GM18873 (cell line): ENCODE results near the gene F11R.
"Not testable (repeated sequence)": the region's sequence is repeated elsewhere in the genome, so short reads cannot be mapped to it uniquely, and the experiment has no call there.

Source experiments
- ATAC-seq: cut with Tn5 transposase; IDR thresholded peaks from one replicate; pipeline ENCODE4 v1.9.1; 2021; ENCODE audit warnings: mild to moderate bottlenecking, moderate library complexity, moderate number of reproducible peaks; ENCODE audit not compliant: unreplicated experiment, low FRiP score

The F11R gene

GRCh38 chr1:161016683-161017082 is 4.3 kb downstream of the F11R start:
- ATAC-seq: not testable (repeated sequence)

GRCh38 chr1:161013488-161014230 is 7.3 kb downstream of the F11R start:
- peak; percentile 88 for ATAC-seq

GRCh38 chr1:161013131-161013487 is 7.8 kb downstream of the F11R start:
- ATAC-seq: no peak

GRCh38 chr1:161012420-161012819 is 8.5 kb downstream of the F11R start:
- no peak for ATAC-seq

GRCh38 chr1:161009602-161010211 is 11.2 kb downstream of the F11R start:
- no peak for ATAC-seq

GRCh38 chr1:161008869-161009510 is 12.0 kb downstream of the F11R start:
- ATAC-seq: no peak

- no peak for ATAC-seq
Observed at GRCh38 chr1:161007369-161007768, 13.6 kb downstream of the F11R start.

GRCh38 chr1:161006563-161006962 is 14.4 kb downstream of the F11R start:
- ATAC-seq: no peak

GRCh38 chr1:161001525-161001924 is 19.4 kb downstream of the F11R start:
- no peak for ATAC-seq

- ATAC-seq: no peak
Observed at GRCh38 chr1:161000736-161001480, 20.0 kb downstream of the F11R start.

GRCh38 chr1:160999376-160999775 is 21.6 kb downstream of the F11R start:
- no peak for ATAC-seq

GRCh38 chr1:160997323-160998038 is 23.5 kb downstream of the F11R start:
- ATAC-seq: no peak

GRCh38 chr1:160996178-160996577 is 24.8 kb downstream of the F11R start:
- no peak for ATAC-seq

GRCh38 chr1:160993544-160994193 is 27.3 kb downstream of the F11R start:
- no peak for ATAC-seq

- ATAC-seq: not testable (repeated sequence)
Observed at GRCh38 chr1:160992036-160992435, 28.9 kb downstream of the F11R start.

- ATAC-seq: no peak
Observed at GRCh38 chr1:160987359-160988050, 33.4 kb downstream of the F11R start.

- ATAC-seq: no peak
Observed at GRCh38 chr1:160985723-160986122, 35.2 kb downstream of the F11R start.

GRCh38 chr1:160981584-160982411 is 39.2 kb downstream of the F11R start:
- ATAC-seq: no peak
